ENCODE results near the gene UROC1. TPM values are rescaled to one million over a fixed set of nuclear protein-coding genes. Genes with fewer than 3 reads are reported as not detected.

Gene UROC1
- total RNA-seq, 1 donor from 2014 or later: not detected

- no peak for DNase-seq (ENCODE audit: low read depth, low spot score)
Observed at GRCh38 chr3:126442094-126442855, 75.3 kb downstream of the UROC1 start.

GRCh38 chr3:126441256-126441880 is 76.2 kb downstream of the UROC1 start:
- no peak for DNase-seq (ENCODE audit: low read depth, low spot score)

GRCh38 chr3:126440709-126440995 is 76.9 kb downstream of the UROC1 start:
- DNase-seq (ENCODE audit: low read depth, low spot score): no peak

- DNase-seq (ENCODE audit: low read depth, low spot score): no peak
Observed at GRCh38 chr3:126439968-126440708, 77.4 kb downstream of the UROC1 start.

GRCh38 chr3:126439346-126439967 is 78.1 kb downstream of the UROC1 start:
- no peak for DNase-seq (ENCODE audit: low read depth, low spot score)

- DNase-seq (ENCODE audit: low read depth, low spot score): no peak
Observed at GRCh38 chr3:126438746-126439145, 78.8 kb downstream of the UROC1 start.

- DNase-seq (ENCODE audit: low read depth, low spot score): no peak
Observed at GRCh38 chr3:126438186-126438585, 79.4 kb downstream of the UROC1 start.

- no peak for DNase-seq (ENCODE audit: low read depth, low spot score)
Observed at GRCh38 chr3:126436826-126437717, 80.5 kb downstream of the UROC1 start.

- DNase-seq (ENCODE audit: low read depth, low spot score): no peak
Observed at GRCh38 chr3:126435456-126436315, 81.9 kb downstream of the UROC1 start.

- DNase-seq (ENCODE audit: low read depth, low spot score): no peak
Observed at GRCh38 chr3:126434931-126435411, 82.6 kb downstream of the UROC1 start.

- no peak for DNase-seq (ENCODE audit: low read depth, low spot score)
Observed at GRCh38 chr3:126434264-126434590, 83.3 kb downstream of the UROC1 start.

GRCh38 chr3:126433496-126434263 is 83.9 kb downstream of the UROC1 start:
- DNase-seq (ENCODE audit: low read depth, low spot score): no peak

GRCh38 chr3:126433105-126433430 is 84.5 kb downstream of the UROC1 start:
- DNase-seq (ENCODE audit: low read depth, low spot score): no peak

- no peak for DNase-seq (ENCODE audit: low read depth, low spot score)
Observed at GRCh38 chr3:126432361-126433104, 85.0 kb downstream of the UROC1 start.

Other genes starting within 250 kb of the UROC1 start
- 2.3 and 4.3 TPM in 2 replicates for gene KLF15, start 160.4 kb downstream of the UROC1 start, total RNA-seq
- not detected in 2 replicates for gene CFAP100, start 122.9 kb downstream of the UROC1 start, total RNA-seq
- gene ZXDC, start 41.9 kb downstream of the UROC1 start, total RNA-seq: 15.2 and 20.5 TPM in 2 replicates
- not detected in 2 replicates for gene CHST13, start 6.4 kb upstream of the UROC1 start, total RNA-seq
- gene C3orf22, start 41.2 kb upstream of the UROC1 start, total RNA-seq: not detected in 2 replicates
- 5.7 and 12.7 TPM in 2 replicates for gene TXNRD3, start 137.4 kb upstream of the UROC1 start, total RNA-seq
- 9.3 and 13.5 TPM in 2 replicates for gene CHCHD6, start 186.5 kb upstream of the UROC1 start, total RNA-seq

Data from pulmonary artery endothelial cell (primary cell).